NCI-H2171 treated with DMSO at 0.1 percent for 48 hours (cell line): Measurements from ENCODE around the gene CCNL1.
"Not testable (repeated sequence)": the region's sequence is repeated elsewhere in the genome, so short reads cannot be mapped to it uniquely, and the experiment has no call there.

Source experiments
- DNase-seq: peaks from one replicate; lab custom pipeline; 2025; lab: John Stamatoyannopoulos, UW

The CCNL1 gene

DNA sequence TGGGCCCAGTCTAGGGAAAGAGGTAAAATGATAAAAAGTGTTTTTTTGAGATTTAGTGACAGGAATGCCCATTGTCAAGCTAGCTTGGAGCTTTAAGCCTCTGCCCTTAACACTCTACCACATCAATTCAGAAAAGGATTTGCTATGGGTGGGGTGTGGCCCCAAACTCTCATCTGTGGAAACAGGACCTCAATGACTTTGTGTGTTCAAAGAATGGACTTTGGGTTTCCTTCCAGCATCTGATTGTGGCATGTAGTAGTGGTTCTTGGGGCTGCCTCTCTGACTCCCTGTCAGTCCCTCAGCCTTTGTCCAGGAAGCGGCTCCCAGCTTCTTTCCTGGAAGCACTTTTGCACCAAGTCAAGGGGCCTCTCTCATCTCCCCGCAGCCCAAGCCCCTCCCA is 56.1 kb downstream of the CCNL1 start:
- DNase-seq: no peak

DNA sequence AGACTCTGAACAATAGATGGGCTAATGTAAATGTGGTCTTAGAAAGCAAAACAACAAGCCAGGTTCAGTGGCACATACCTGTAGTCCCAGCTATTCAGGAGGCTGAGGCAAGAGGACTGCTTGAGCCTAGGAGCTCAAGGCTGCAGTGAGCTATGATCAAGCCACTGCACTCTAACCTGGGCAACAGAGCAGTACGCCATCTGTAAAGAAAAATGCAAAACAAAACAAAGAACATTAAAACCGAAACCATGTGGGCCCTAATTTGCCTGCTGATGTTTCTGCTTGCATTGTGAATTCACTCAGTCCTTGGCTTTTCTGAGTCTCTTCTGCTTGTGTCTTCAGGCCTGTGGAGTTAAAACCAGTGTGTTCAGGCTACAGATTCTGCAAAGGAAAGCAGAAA is 56.7 kb downstream of the CCNL1 start:
- DNase-seq: no peak

DNA sequence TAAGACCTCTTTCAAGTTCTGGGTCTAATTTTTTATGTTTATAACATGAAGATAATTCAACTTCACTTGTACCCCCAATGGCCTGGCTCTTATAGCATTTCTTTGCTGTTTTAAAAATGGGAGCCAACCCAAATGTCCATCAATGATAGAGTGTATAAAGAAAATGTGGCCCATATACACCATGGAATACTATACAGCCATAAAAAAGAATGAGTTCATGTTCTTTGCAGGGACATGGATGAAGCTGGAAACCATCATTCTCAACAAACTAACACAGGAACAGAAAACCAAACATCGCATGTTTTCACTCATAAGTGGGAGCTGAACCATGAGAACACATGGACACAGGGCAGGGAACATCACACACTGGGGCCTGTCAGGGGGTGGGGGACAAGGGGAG is 57.4 kb downstream of the CCNL1 start:
- not testable (repeated sequence) for DNase-seq

DNA sequence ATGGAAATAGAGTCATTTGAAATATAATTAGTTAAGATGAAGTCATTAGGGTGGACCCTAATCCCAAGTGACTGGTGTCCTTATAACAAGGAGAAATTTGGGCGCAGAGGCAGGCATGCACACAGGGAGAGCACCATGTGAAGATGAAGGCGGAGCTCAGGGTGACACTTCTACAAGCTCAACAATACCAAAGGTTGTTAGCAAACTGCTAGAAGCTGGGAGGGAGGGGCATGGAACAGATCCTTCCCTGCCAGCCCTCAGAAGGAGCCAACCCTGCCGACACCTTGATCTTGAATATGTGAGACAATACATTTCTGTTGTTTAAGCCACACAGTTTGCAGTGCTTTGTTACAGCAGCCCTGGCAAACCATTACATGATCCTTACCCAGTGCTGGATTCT is 57.8 kb downstream of the CCNL1 start:
- DNase-seq: no peak

DNA sequence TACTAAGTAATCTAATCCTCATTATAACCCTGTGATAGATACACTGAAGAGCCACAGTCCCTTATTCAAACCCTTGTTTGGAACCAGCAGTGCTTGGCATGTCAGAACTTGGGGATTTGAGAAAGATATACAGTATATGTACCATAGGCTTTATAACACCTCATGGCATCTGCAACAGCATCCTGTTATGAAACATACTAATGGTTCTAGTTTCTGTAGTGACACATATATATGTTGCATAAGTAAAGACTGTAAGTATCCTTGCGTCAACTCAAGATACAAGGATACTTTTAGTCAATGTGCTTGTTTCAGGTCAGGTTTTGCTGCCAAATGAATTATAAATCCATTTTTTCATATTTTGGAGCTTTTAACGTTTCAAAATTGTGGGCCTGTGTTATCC is 58.5 kb downstream of the CCNL1 start:
- DNase-seq: no peak

DNA sequence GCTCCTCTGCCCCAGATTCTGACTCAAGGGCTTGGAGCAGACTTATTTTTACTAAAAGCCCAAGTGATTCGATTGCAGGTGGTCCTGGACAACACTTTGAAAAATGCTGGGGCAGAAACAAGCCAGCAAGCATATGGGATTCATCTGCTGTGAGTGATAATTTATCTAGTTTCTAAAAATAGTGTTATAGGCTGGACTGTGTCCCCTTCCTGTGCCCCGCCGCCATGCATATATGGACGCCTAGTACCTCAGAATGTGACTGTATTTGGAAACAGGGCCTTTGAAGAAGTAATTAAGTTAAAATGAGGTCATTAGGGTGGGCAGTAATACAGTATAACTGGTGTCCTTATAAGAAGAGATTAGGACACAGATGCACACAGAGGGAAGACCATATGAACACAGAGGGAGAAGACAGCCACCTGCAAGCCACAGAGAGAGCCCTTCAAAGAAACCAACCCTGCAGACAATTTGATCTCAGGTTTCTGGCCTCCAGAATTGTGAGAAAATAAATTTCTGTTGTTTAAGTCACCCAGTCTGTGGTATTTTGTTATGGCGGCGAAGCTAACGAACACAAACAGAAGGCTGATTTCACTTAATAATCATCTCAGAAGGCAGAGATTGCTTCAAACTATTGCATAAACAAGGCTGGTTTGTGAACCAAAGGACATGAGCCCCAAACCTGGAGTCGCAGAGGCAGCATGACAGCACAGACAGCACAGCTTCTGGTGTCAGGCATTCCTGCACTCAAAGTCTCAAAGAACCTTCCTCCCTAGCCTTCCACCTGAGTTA is 59.1 kb downstream of the CCNL1 start:
- DNase-seq: no peak

DNA sequence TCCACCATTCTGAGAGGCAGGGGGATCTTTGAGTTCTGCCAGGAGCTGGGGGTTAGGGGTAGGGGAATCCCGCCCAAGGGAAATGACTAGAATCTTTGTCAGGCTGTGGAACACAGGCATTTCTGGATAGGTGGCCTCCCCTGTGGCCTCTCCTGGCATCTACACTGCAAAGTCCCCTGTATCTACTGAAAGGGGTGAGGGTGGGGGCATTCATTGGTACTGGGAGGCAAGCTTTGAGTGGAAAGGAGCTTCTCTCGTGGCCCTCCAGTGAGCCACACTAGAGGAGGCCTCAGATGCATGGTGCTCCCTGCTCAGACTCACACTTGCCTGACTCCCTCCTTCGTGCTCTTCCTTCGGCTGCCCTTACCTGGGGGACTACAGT is 59.9 kb downstream of the CCNL1 start:
- DNase-seq: no peak

DNA sequence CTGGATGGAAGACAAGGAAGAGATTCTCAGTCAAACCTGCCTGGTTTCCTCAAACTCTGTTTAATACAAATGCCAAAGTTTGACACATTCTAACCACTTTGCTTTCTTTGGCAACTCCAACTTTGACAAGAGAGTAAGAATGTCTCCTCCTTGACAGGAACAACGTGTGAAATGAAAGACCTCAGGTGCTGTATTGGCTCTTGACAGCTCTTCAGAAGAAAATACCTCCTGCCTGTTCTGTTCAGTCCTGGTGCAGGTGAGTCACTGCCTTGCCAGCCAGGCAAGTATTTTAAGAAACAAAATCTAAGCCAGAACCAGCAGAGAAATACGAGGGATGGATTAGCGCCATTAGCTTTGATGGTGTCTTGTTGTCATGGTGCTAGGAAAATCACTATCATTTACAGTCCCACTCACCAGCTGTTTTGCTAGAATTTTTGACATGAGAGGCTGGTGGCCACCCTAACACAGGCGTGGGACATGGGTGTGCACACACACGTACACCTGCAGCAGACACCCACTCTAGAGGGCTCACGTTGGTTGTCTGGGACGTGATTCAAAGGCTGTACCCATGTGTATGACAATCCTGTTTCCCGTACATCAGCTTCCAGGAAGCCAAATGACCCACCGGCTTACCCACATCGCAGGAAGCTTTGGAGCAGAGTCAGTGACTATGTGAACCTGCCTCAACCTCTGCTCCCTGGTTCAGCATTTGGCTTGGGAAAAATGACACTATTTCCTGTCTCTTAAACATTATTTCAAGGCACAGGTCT is 60.4 kb downstream of the CCNL1 start:
- no peak for DNase-seq

DNA sequence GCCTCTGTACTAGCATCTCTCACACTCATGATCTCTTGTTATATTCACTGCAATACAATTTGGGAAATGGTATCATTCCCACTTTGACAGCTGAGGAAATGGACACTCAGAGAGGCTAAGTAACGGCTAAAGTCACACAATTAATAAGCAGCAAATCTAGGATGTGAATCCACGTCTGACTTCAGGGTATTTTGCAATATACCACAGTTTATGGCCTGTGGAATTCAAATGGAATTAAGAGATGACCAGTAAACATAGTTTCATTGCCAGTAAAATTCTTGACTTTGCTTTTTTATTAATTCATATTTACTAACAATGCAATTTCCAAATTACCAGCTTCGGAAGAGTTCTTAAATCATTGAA is 61.1 kb downstream of the CCNL1 start:
- DNase-seq: no peak

DNA sequence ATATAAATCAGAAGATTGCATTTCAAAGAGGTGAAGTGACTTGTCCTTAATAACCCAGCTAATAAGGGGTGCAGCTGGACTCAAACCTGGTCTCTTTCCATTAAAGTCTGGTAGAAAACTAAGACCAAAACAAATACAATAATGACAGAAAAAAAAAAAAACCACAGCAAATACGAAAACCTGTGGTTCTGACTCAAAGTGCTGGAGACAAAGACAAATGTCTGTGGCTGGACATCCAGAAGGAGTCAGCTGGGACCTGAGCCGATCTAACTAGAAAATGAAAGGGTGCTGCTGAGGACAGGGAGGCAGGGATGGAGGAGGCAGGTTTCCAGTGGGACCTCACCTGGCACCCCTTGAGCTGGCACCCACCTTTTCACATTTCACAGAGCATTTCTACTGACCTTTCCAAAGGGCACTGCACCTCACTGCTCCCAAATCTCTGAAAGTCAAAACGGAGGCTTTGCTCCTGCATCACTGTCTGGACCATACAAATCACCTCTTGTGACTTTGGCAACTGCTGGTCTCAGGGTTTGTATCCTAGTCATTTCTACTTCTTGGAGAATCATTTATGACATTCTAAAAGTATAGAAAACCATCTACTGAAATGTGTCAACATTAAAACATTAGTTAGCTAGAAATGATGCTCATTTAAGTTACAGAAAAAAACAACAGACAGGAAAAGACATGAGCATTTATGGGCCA is 61.7 kb downstream of the CCNL1 start:
- no peak for DNase-seq
